GM23248 (cell line): ENCODE measurements around the gene ABCB9. TPM values are rescaled to one million over a fixed set of nuclear protein-coding genes. Genes with fewer than 3 reads are reported as not detected.
A peak's percentile ranks its signal among the peaks of the same experiment; 100 is the strongest.

Experiments used
- DNase-seq: peaks from one replicate; pipeline ENCODE4 v3.0.0-alpha.2; 2015
- H2AFZ ChIP-seq: fragments of 200-600 bp; sonication (generic); 2 replicates; pipeline ENCODE4 v1.6.1; 2016; ENCODE audit warnings: antibody characterized with exemption
- H3F3A ChIP-seq: fragments of 200-600 bp; sonication (generic); 2 replicates; pipeline ENCODE4 v1.6.1; 2016; ENCODE audit warnings: mild to moderate bottlenecking, antibody characterized with exemption, mixed run types; ENCODE audit not compliant: insufficient read depth
- H3K27ac ChIP-seq: fragments of 200-600 bp; sonication (generic); 2 replicates; pipeline ENCODE4 v1.5.1; 2016; ENCODE audit warnings: mild to moderate bottlenecking
- H3K27me3 ChIP-seq: fragments of 200-600 bp; sonication (generic); replicated peaks from 2 replicates; pipeline ENCODE4 v1.6.1; 2016; ENCODE audit warnings: mild to moderate bottlenecking; ENCODE audit not compliant: insufficient read depth
- H3K36me3 ChIP-seq: fragments of 200-600 bp; sonication (generic); 2 replicates; pipeline ENCODE4 v1.6.1; 2016; ENCODE audit warnings: low read depth, mild to moderate bottlenecking
- H3K4me1 ChIP-seq: fragments of 200-600 bp; sonication (generic); 2 replicates; pipeline ENCODE4 v1.6.1; 2016; ENCODE audit warnings: mild to moderate bottlenecking; ENCODE audit not compliant: insufficient read depth
- H3K4me2 ChIP-seq: fragments of 200-600 bp; sonication (generic); one replicate; pipeline ENCODE4 v1.6.1; 2016; ENCODE audit warnings: mild to moderate bottlenecking; ENCODE audit not compliant: unreplicated experiment
- H3K4me3 ChIP-seq: fragments of 200-600 bp; sonication (generic); 2 replicates; pipeline ENCODE4 v1.5.1; 2016; ENCODE audit warnings: mild to moderate bottlenecking
- H3K79me2 ChIP-seq: fragments of 200-600 bp; sonication (generic); 2 replicates; pipeline ENCODE4 v1.6.1; 2016; ENCODE audit warnings: mild to moderate bottlenecking; ENCODE audit not compliant: insufficient read depth
- H3K9ac ChIP-seq: fragments of 200-600 bp; sonication (generic); 2 replicates; pipeline ENCODE4 v1.6.1; 2016; ENCODE audit warnings: mild to moderate bottlenecking
- H3K9me2 ChIP-seq: fragments of 200-600 bp; sonication (generic); 2 replicates; pipeline ENCODE4 v1.6.1; 2016; ENCODE audit warnings: mixed run types, mild to moderate bottlenecking, moderate library complexity; ENCODE audit not compliant: insufficient read depth
- H3K9me3 ChIP-seq: fragments of 200-600 bp; sonication (generic); one replicate; pipeline ENCODE4 v1.6.1; 2017; ENCODE audit warnings: low read depth
- H4K20me1 ChIP-seq: fragments of 200-600 bp; sonication (generic); 2 replicates; pipeline ENCODE4 v1.6.0; 2016; ENCODE audit not compliant: insufficient read depth
- EZH2 ChIP-seq: fragments of 200-600 bp; sonication (generic); IDR thresholded peaks from 2 replicates; pipeline ENCODE4 v1.6.1; 2018; ENCODE audit warnings: antibody characterized with exemption, mild to moderate bottlenecking; ENCODE audit not compliant: insufficient read depth, poor library complexity, severe bottlenecking
- EZH2phosphoT487 ChIP-seq: fragments of 200-600 bp; sonication (generic); IDR thresholded peaks from 2 replicates; pipeline ENCODE4 v1.6.1; 2018; ENCODE audit warnings: antibody characterized with exemption, moderate library complexity, mild to moderate bottlenecking, low read depth; ENCODE audit not compliant: insufficient read depth
- WGBS, 2 experiments: methylation state at CpG; one replicate each; pipeline ENCODE4 v1.1.6; 2015 to 2017; ENCODE audit warnings: low lambda C conversion rate in 2 of 2, low coverage in 1 of 2; ENCODE audit errors: missing lambda C conversion rate in 2 of 2; 5-methylcytosine and 5-hydroxymethylcytosine counted together
- in situ Hi-C: fragments of 300-500 bp; cut with MboI; formaldehyde crosslinking; loops from 2 replicates; pipeline ENCODE4 v1.15.0; 2020
- polyA plus RNA-seq: library from polyadenylated mRNA; unstranded; fragments of >200 nt; fragmentation: Nextera tagmentation; extraction: Ambion mirVana; gene quantifications from 2 replicates; pipeline ENCODE4 v1.2.1, GENCODE V29; 2016
- total RNA-seq: library from RNA; depleted of rRNA; stranded (reverse); fragments of >200 nt; shearing (Covaris generic); gene quantifications from 2 replicates; pipeline ENCODE4 v1.2.3, GENCODE V29; 2014

The ABCB9 gene
- total and polyA plus RNA-seq, 2 experiments from 2014 or later: 2.2 to 4.4 TPM

DNA sequence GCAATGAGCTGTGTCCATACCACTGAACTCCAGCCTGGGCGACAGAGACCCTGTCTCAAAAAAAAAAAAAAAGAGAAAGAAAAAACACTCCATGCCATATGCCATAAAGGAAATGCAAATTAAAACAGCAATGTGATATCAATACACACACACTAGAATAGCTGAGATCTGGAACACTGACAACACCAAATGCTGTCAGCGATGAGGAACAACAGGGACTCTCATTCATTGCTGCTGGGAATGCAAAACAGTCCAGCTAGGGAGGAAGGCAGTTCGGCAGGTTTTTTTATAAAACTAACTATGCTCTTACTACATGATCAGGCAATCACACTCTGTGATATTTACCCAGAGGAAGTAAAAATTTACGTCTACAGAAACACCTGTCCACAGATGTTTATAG is 3.4 kb upstream of the ABCB9 start:
- DNase-seq: no peak
- no peak overlapping the region for H3K4me2 ChIP-seq
- no peaks in the 10 kb centered on the region for H3K9me3 ChIP-seq
- no peak overlapping the region for H3K27ac ChIP-seq
- no peak overlapping the region for H3K9ac ChIP-seq
- H4K20me1 ChIP-seq: no peaks in the 10 kb centered on the region
- in situ Hi-C loops: no loop called here
- H2AFZ ChIP-seq: no peak overlapping the region
- H3K9me2 ChIP-seq: no peaks in the 10 kb centered on the region
- WGBS, 2 experiments: 36 to 41% methylated on average over 4 of the region's 4 CpGs
- no peaks in the 10 kb centered on the region for H3K36me3 ChIP-seq
- no peaks in the 10 kb centered on the region for H3K27me3 ChIP-seq
- TF ChIP-seq EZH2 (no peak), EZH2phosphoT487 (no peak)
- H3F3A ChIP-seq: peaks cover 10% of the 10 kb centered on the region; the same call in 1 of the 2 replicates
- no peak overlapping the region for H3K4me3 ChIP-seq
- no peaks in the 10 kb centered on the region for H3K4me1 ChIP-seq
- no peaks in the 10 kb centered on the region for H3K79me2 ChIP-seq

- WGBS, 2 experiments: 73 to 75% methylated on average over 2 of the region's 2 CpGs
- no peaks in the 10 kb centered on the region for H3K4me1 ChIP-seq
- no peaks in the 10 kb centered on the region for H3K36me3 ChIP-seq
- H2AFZ ChIP-seq: no peak overlapping the region
- no peak overlapping the region for H3K27ac ChIP-seq
- H3K4me2 ChIP-seq: no peak overlapping the region
- no peak overlapping the region for H3K4me3 ChIP-seq
- no peaks in the 10 kb centered on the region for H3K9me3 ChIP-seq
- in situ Hi-C loops: no loop called here
- DNase-seq: no peak
- no peaks in the 10 kb centered on the region for H3K79me2 ChIP-seq
- no peaks in the 10 kb centered on the region for H3K9me2 ChIP-seq
- no peaks in the 10 kb centered on the region for H4K20me1 ChIP-seq
- no peak overlapping the region for H3K9ac ChIP-seq
- H3K27me3 ChIP-seq: no peaks in the 10 kb centered on the region
- TF ChIP-seq EZH2 (no peak), EZH2phosphoT487 (no peak)
- H3F3A ChIP-seq: peaks cover 10% of the 10 kb centered on the region; the same call in 1 of the 2 replicates
These were observed 1.8 kb upstream of the ABCB9 start for GRCh38 chr12:122968104-122968503.

- no peak overlapping the region for H3K4me2 ChIP-seq
- DNase-seq: no peak
These were observed 684 bp upstream of the ABCB9 start for GRCh38 chr12:122966743-122967550.

DNA sequence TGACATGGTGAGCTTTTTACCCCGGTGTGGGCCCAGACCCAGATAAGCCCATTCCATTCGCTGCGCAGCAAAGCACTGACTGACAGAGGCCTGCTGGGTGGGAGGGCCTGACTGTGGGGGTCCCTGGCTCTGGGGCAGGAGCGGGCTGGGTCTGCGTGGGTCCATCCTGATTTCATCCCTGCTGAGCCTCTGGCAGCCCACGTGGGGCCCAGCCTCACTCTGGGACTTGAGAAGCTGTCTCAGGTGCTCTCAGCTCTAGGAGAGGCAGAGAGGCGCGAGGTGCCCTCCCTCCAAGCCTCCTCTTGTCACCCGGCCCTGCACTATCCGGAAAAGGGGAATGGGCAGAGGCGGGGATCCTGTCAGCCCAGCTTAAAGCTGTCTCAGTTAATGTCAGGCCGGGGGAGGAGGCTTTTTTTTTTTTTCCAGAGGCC is 927 bp downstream of the ABCB9 start:
- no peak for DNase-seq
- H3K79me2 ChIP-seq: no peaks in the 10 kb centered on the region
- no peaks in the 10 kb centered on the region for H3K9me3 ChIP-seq
- peak overlapping the region; percentile 70; the same call in 1 of the 2 replicates for H2AFZ ChIP-seq
- H3F3A ChIP-seq: peaks cover 10% of the 10 kb centered on the region; the same call in 1 of the 2 replicates
- H3K9ac ChIP-seq: peak overlapping the region; percentile 67
- no peak overlapping the region for H3K27ac ChIP-seq
- H3K36me3 ChIP-seq: no peaks in the 10 kb centered on the region
- H3K4me1 ChIP-seq: no peaks in the 10 kb centered on the region
- TF ChIP-seq EZH2phosphoT487 (no peak), EZH2 (no peak)
- WGBS, 2 experiments: 62 to 75% methylated on average over 10 to 12 of the region's 12 CpGs
- peak overlapping the region; percentile 78; the same call in 1 of the 2 replicates for H3K4me3 ChIP-seq
- H3K27me3 ChIP-seq: no peaks in the 10 kb centered on the region
- in situ Hi-C loops: no loop called here
- peak overlapping the region; percentile 70 for H3K4me2 ChIP-seq
- H3K9me2 ChIP-seq: no peaks in the 10 kb centered on the region
- H4K20me1 ChIP-seq: no peaks in the 10 kb centered on the region

More at GRCh38 chr12:122966743-122967550, 684 bp upstream of the ABCB9 start:
- H3K9ac ChIP-seq: no peak overlapping the region
- H3F3A ChIP-seq: peaks cover 10% of the 10 kb centered on the region; the same call in 1 of the 2 replicates
- H3K9me3 ChIP-seq: no peaks in the 10 kb centered on the region
- no peaks in the 10 kb centered on the region for H3K9me2 ChIP-seq
- H2AFZ ChIP-seq: no peak overlapping the region
- no peaks in the 10 kb centered on the region for H3K36me3 ChIP-seq
- no peak overlapping the region for H3K4me3 ChIP-seq
- H4K20me1 ChIP-seq: no peaks in the 10 kb centered on the region
- no peaks in the 10 kb centered on the region for H3K79me2 ChIP-seq
- no peak for TF ChIP-seq EZH2
- no peak for TF ChIP-seq EZH2phosphoT487
- in situ Hi-C loops: no loop called here
- H3K27ac ChIP-seq: no peak overlapping the region
- no peaks in the 10 kb centered on the region for H3K4me1 ChIP-seq
- no peaks in the 10 kb centered on the region for H3K27me3 ChIP-seq
- 57 to 60% methylated on average over 15 of the region's 15 CpGs for WGBS, 2 experiments
